Medulla oblongata (tissue), 1 donor: ENCODE results near the gene REXO5.
"Not testable (repeated sequence)": the region's sequence is repeated elsewhere in the genome, so short reads cannot be mapped to it uniquely, and the experiment has no call there.

Source experiments
- DNase-seq: peaks from one replicate; pipeline ENCODE4 v3.0.0-alpha.2; 2015; ENCODE audit errors: extremely low spot score

Gene REXO5, protein sequence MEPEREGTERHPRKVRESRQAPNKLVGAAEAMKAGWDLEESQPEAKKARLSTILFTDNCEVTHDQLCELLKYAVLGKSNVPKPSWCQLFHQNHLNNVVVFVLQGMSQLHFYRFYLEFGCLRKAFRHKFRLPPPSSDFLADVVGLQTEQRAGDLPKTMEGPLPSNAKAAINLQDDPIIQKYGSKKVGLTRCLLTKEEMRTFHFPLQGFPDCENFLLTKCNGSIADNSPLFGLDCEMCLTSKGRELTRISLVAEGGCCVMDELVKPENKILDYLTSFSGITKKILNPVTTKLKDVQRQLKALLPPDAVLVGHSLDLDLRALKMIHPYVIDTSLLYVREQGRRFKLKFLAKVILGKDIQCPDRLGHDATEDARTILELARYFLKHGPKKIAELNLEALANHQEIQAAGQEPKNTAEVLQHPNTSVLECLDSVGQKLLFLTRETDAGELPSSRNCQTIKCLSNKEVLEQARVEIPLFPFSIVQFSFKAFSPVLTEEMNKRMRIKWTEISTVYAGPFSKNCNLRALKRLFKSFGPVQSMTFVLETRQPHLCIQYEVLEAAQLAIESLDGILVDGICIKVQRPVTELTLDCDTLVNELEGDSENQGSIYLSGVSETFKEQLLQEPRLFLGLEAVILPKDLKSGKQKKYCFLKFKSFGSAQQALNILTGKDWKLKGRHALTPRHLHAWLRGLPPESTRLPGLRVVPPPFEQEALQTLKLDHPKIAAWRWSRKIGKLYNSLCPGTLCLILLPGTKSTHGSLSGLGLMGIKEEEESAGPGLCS

DNA sequence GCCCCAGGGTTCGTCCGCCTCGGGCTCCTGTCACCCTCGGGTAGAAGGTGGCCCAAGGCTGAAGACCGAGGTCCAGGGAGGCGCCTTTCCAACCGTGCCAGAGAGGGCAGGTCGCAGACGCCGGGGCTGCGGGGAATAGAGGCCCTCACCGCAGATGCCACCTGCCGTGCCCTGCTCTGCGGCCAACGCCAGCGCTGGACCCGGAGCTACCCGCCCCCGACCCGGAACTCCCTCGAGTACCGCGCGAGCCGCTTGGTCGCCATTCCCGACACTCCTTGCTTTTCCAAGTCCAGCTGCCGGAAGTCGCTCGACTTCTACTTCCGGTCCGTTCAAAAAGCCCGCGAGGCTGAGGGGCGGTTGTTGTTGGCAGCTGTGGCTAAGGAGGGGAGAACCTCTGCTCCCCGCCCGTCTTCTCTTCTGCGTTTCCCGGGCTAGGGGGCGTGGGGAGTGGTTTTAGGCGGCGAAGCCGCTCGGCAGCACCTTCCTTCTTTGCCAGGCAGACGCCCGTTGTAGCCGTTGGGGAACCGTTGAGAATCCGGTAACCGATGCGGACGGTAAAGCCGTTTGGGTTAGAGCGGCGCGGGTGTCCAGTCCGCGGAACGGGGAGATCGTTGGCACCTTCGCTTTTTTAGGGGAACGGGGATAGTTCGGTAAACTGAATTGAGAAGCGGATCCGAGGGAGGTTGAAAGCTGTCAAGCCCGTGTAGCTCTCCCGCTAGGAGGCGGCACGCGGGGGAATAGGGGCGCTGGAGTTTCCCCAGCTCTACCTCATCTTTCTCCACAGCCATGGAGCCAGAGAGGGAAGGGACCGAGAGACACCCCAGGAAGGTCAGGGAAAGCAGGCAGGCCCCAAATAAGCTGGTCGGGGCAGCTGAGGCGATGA, at the start of gene REXO5, which contains the start of gene ERI2:
REXO5 (plus strand) TSS at position 360 of the 883 bp plus-strand sequence; CDS start at position 787, 427 bp downstream.
ERI2 (minus strand) TSS at position 305 of the 883 bp plus-strand sequence; CDS start at position 263, 42 bp downstream.
- DNase-seq, result peak; percentile 94

DNA sequence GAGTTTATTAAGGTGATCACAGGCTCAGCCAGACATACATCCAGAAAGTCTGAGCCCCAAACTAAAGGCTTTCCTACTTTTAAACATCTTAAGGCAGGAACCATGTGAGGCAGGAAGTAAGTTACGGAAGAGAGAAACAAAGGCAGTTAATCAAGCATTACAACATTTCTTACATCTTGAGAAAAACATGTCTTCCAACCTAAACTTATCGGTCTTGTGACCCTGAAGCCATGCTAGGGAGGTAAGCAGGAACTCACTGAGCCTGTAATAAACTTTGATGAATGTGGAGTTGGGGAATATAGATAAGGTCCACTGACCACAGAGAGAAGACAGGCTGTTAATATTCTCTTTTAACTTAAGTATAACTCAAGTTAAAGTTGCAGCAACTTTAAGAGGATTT, 46.0 kb upstream of the REXO5 start:
- no peak for DNase-seq

DNA sequence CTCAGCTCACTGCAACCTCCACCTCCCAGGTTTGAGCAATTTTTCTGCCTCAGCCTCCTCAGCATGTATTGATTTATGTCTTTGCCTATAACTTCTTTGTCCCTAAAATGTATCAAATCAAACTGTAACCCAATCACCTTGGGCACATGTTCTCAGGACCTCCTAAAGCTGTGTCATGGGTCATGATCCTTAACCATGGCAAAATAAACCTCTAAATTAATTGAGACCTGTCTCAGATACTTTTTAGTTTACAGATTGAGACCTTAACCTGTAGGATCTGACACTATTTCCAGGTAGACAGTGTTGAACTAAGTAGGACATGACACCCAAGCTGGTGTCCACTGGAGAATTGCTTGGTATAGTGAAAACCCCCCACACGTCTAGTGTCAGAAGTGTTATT, 45.2 kb upstream of the REXO5 start:
- no peak for DNase-seq

DNA sequence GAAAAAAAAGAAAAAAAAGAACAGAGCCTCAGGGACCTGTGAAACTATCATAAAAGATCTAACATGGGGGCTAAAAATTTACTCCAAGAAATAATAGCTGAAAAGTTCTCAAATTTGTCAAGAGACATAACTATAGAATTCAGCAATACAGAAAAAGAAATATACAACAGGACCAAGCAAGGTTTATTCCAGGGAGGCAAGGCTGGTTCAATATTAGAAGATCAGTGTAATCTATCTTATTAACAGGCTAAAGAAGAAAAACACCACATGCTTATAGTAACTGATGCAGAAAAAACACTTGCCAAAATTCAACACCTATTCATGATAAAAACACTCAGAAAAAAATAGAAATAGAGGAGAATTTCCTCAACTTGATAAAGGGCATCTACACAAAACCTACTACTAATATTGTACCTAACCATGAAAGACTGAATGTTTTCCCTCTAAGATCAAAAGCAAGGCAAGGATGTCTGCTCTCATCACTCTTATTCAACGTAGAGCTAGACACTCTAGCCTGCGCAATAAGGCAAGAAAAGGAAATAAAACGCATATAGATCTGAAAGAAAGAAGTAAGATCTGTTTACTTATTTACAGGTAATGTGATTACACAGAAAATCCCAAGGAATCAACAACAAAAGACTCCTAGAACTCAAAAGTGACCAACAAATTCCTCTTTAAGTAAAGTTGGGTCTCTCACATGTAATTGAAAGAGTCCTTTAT, 43.8 kb upstream of the REXO5 start:
- DNase-seq, result no peak

DNA sequence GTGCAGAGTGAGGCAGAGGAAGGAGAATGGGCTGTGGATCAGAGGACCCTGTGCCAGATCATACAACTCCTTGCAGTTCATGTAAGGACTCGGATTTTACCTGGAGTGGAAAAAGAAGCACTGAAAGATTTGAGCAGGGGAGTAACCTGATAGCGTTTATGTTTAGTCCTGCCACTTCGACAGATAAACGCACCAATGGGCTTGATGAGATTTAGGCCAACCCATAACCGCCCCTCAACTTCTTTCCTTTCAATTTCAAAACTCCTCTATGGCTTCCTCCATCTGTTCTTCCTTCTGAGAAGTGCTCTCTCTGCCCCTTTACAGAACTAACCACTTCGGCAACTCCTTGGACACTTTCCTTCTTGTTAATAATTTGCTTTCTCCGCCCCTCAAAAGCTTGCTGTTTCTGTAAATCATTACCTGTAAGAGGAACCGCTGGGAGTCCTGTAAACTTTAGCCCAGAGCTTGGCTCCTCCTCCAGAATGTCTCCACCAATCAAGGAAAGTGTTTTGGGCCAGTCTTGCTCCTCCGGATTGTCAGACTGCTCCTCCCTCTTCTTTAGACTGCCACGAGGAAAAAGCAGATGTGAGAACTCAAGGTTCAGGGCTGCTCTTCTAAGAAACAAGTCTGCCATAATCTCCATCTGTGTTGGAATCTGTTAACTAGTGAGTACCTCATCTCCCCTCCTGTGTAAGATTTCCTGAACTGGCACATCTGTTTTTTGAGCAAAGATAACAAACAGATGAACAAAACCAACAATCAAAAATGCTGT, 42.7 kb upstream of the REXO5 start, which contains the start of gene ACSM3:
ACSM3 (plus strand) TSS at position 554 of the 772 bp plus-strand sequence. CDS start 6,021 bp downstream, outside the sequence.
- peak; percentile 86 for DNase-seq

GRCh38 chr16:20764448-20764847, 41.9 kb upstream of the REXO5 start:
- not testable (repeated sequence) for DNase-seq

GRCh38 chr16:20765732-20766131, 40.6 kb upstream of the REXO5 start:
- DNase-seq, result no peak

GRCh38 chr16:20766294-20766693, 40.0 kb upstream of the REXO5 start:
- DNase-seq, result no peak

- DNase-seq, result no peak
These were observed 38.8 kb upstream of the REXO5 start for GRCh38 chr16:20767577-20767976.

- DNase-seq, result no peak
These were observed 38.2 kb upstream of the REXO5 start for GRCh38 chr16:20768121-20768520.

DNA sequence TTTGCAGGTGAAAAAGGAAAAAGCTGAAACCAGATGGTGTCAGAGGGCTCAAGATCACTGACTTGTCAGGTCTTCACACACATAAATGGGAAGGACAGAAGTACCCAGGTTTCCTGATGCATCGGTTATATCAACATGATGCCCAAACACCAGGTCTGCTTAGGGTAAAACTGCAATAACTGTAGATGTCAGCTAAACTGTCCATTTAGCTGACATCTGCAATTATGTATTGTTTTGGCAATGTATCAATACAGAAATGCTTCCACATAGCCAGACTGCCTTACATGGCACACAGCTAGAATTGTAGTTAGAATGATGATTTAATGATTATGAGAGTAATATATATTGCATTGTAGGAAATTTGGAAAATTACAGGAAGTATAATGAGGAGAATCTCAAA, 37.5 kb upstream of the REXO5 start:
- DNase-seq, result no peak

DNA sequence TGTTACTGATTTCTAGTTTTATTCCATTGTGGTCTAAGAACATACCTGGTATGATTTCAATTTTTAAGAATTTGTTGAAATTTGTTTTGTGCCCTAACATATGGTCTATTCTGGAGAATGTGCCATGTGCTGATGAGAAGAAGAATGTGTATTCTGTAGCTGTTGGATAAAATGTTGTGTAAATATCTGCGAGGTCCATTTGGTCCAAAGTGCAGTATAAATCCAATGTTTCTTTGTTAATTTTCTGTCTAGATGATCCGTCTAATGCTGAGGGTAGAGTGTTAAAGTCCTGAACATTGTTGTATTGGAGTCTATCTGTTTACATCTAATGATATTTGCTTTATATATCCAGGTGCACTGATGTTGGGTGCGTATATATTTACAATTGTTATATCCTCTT, 32.6 kb upstream of the REXO5 start:
- no peak for DNase-seq

DNA sequence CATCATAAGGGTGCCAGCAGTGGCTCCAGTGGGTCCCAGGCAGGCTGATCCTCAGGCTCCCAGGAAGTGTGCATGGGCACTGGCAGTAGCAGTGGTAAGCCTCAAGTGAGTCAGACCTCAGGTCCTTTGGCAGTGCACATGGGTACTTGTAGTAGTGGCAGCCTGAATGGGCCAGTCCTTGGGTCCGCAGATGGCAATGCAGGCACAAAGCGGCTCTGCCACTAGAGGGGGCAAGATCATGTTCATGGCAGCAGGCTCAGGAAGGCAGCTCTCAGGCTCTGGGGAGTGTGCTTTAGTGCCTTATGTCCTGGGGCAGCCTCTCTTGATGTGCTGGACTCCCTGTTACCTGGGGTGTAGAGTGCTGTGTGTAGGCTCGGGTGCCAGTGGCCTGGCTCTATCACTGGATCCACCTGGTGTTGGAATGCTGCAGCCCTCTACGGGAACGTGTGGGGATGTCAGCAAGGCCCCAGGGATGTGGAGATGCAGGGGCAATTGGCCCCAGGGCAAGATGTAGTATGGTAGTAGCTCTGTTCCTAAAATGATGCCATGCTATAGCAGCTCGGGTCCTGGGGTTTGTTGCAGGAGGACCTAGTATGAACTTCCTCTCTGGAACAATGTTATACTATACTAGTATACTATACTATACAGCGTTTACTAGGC, 31.5 kb upstream of the REXO5 start:
- peak; percentile 4 for DNase-seq

DNA sequence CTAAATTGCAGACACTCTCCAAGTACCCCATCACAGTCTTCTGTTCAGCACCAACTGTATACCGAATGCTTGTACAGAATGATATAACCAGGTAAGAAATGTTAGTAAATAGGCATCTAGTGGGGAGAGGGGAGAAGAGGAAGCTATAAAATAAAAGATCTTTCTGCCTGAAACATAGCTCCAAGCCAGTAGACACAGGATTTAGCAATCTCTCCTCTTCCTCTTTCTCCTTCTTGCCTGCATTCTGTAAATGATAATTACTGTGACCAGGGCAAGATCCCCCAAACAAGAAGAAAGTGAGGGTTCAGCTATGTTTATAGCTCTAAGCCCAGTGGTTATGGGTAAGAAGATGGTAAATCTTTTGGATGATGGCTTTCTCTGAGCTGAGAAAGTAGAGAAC, 24.6 kb upstream of the REXO5 start:
- DNase-seq, result no peak

DNA sequence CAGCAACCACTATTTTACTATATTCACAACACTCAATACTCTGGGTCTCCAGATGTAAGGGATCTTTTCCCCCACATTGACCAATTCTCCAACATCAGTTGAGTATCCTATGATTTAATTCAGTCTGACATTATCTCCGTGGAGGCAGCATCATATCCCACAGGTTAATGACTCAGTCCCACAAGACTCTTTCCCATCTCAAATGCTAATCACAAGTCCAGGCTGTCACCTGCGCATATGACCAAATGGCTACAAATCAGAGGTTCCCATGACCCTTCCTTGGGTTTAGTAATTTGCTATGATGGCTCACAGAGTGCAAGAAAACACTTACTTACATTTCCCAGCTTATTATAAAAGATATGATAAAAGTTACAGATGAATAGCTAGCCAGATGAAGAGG, 23.9 kb upstream of the REXO5 start:
- DNase-seq, result no peak

DNA sequence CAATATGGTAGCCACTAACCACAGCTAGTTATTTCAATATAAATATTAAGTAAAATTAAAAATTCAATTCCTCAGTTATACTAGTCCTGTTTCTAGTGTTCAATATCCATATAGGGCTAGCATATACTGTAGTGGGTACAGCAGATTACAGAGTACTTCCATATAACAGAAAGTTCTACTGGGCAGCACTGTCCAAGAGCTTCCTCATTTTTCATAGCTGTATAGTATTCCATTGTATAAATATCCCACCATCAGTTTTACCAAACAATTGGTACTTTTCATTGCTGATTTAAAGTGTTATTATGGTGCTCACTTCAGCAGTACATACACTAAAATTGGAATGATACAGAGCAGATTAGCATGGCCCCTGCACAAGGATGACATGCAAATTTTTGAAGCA, 22.1 kb upstream of the REXO5 start:
- no peak for DNase-seq

- no peak for DNase-seq
These were observed 17.2 kb upstream of the REXO5 start for GRCh38 chr16:20789130-20789529.

DNA sequence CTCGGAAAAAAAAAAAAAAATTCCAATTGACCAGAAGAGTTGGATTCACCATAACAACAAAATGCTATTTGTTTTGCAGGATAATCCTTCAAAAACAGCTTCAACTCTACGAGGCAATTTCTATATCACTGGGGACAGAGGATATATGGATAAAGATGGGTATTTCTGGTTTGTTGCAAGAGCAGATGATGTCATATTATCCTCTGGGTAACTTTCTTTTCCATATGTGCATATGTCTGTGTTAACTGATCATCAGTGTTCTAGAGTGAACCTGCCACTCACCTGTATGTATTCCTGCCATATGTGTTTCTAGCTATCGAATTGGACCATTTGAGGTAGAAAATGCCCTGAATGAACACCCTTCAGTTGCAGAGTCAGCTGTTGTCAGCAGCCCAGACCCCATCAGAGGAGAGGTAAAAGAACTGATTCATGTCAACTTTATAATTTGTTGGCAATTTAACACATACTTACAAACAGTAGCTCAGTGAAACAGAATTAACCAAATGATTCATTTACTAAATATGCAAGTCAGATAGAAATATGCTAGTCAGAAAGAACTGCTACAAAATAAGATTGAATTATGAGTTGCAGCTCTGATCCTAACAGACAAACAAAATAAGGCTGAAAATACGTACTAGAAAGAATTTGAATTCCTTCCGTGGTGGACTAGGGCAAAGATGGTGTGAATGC, 14.3 kb upstream of the REXO5 start:
- no peak for DNase-seq

- no peak for DNase-seq
These were observed 8.0 kb upstream of the REXO5 start for GRCh38 chr16:20798364-20798763.
